Measurements from ENCODE around the gene HBG2. TPM values are rescaled to one million over a fixed set of nuclear protein-coding genes. Genes with fewer than 3 reads are reported as not detected.

The HBG2 gene
- total RNA-seq, 1 donor from 2014 or later: not detected

- DNase-seq (ENCODE audit: low read depth): no peak
- TF ChIP-seq, protein P1, sequence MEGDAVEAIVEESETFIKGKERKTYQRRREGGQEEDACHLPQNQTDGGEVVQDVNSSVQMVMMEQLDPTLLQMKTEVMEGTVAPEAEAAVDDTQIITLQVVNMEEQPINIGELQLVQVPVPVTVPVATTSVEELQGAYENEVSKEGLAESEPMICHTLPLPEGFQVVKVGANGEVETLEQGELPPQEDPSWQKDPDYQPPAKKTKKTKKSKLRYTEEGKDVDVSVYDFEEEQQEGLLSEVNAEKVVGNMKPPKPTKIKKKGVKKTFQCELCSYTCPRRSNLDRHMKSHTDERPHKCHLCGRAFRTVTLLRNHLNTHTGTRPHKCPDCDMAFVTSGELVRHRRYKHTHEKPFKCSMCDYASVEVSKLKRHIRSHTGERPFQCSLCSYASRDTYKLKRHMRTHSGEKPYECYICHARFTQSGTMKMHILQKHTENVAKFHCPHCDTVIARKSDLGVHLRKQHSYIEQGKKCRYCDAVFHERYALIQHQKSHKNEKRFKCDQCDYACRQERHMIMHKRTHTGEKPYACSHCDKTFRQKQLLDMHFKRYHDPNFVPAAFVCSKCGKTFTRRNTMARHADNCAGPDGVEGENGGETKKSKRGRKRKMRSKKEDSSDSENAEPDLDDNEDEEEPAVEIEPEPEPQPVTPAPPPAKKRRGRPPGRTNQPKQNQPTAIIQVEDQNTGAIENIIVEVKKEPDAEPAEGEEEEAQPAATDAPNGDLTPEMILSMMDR (IDR thresholded peaks at IDR 0.05; ENCODE audit: insufficient read depth, low read length, poor library complexity, severe bottlenecking): no peak
- Histone ChIP-seq H3K36me3 (ENCODE audit: control insufficient read depth, insufficient read depth, low read length) (no peaks in the 10 kb centered on the region), H3K27me3 (ENCODE audit: control insufficient read depth, insufficient read depth, low read length) (no peaks in the 10 kb centered on the region), H3K4me3 (ENCODE audit: low read depth, low read length) (no peak overlapping the region)
Measured at GRCh38 chr11:5228124-5228523, 26.5 kb downstream of the HBG2 start.

- Histone ChIP-seq H3K4me3 (ENCODE audit: low read depth, low read length) (no peak overlapping the region), H3K27me3 (ENCODE audit: control insufficient read depth, insufficient read depth, low read length) (no peaks in the 10 kb centered on the region), H3K36me3 (ENCODE audit: control insufficient read depth, insufficient read depth, low read length) (no peaks in the 10 kb centered on the region)
- no peak for DNase-seq (ENCODE audit: low read depth)
- TF ChIP-seq, protein P1 (IDR thresholded peaks at IDR 0.05; ENCODE audit: insufficient read depth, low read length, poor library complexity, severe bottlenecking): no peak
Measured at GRCh38 chr11:5227681-5228080, 26.9 kb downstream of the HBG2 start.

GRCh38 chr11:5226732-5227310 lies 27.8 kb downstream of the HBG2 start, which contains the start of gene HBB:
TSS of gene HBB (minus strand) at chr11:5227071. CDS start at chr11:5227021, 50 bp downstream.
- Histone ChIP-seq H3K27me3 (ENCODE audit: control insufficient read depth, insufficient read depth, low read length) (no peaks in the 10 kb centered on the region), H3K4me3 (ENCODE audit: low read depth, low read length) (no peak within 1 kb of the TSS), H3K36me3 (ENCODE audit: control insufficient read depth, insufficient read depth, low read length) (no peaks in the 10 kb centered on the region)
- DNase-seq (ENCODE audit: low read depth): no peak
- TF ChIP-seq, protein P1 (IDR thresholded peaks at IDR 0.05; ENCODE audit: insufficient read depth, low read length, poor library complexity, severe bottlenecking): no peak

DNA sequence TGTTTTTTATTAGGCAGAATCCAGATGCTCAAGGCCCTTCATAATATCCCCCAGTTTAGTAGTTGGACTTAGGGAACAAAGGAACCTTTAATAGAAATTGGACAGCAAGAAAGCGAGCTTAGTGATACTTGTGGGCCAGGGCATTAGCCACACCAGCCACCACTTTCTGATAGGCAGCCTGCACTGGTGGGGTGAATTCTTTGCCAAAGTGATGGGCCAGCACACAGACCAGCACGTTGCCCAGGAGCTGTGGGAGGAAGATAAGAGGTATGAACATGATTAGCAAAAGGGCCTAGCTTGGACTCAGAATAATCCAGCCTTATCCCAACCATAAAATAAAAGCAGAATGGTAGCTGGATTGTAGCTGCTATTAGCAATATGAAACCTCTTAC lies 29.1 kb downstream of the HBG2 start:
- H3K36me3 ChIP-seq (ENCODE audit: control insufficient read depth, insufficient read depth, low read length): no peaks in the 10 kb centered on the region
- H3K27me3 ChIP-seq (ENCODE audit: control insufficient read depth, insufficient read depth, low read length): no peaks in the 10 kb centered on the region
- DNase-seq (ENCODE audit: low read depth): no peak
- no peak overlapping the region for H3K4me3 ChIP-seq (ENCODE audit: low read depth, low read length)
- TF ChIP-seq, protein P1 (IDR thresholded peaks at IDR 0.05; ENCODE audit: insufficient read depth, low read length, poor library complexity, severe bottlenecking): no peak

GRCh38 chr11:5224538-5225479 lies 29.8 kb downstream of the HBG2 start:
- H3K4me3 ChIP-seq (ENCODE audit: low read depth, low read length): no peak overlapping the region
- H3K27me3 ChIP-seq (ENCODE audit: control insufficient read depth, insufficient read depth, low read length): no peaks in the 10 kb centered on the region
- no peaks in the 10 kb centered on the region for H3K36me3 ChIP-seq (ENCODE audit: control insufficient read depth, insufficient read depth, low read length)

More at GRCh38 chr11:5224538-5225479, 29.8 kb downstream of the HBG2 start:
- TF ChIP-seq, protein P1 (IDR thresholded peaks at IDR 0.05; ENCODE audit: insufficient read depth, low read length, poor library complexity, severe bottlenecking): no peak
- DNase-seq (ENCODE audit: low read depth): no peak
